Skeletal muscle satellite cell (primary cell): ENCODE results near the gene TEX47.

ENCODE experiments used
- H3K27me3 ChIP-seq: 2 replicates; pipeline ENCODE4 v1.7.0; 2013; ENCODE audit warnings: low read length; ENCODE audit not compliant: control insufficient read depth, insufficient read depth
- H3K36me3 ChIP-seq: 2 replicates; pipeline ENCODE4 v1.7.0; 2013; ENCODE audit warnings: mild to moderate bottlenecking, control low read depth, low read length; ENCODE audit not compliant: insufficient read depth
- H3K4me1 ChIP-seq: 2 replicates; pipeline ENCODE4 v1.7.0; 2013; ENCODE audit warnings: low read length; ENCODE audit not compliant: control insufficient read depth, insufficient read depth
- H3K4me2 ChIP-seq: 2 replicates; pipeline ENCODE4 v1.7.0; 2013; ENCODE audit warnings: mild to moderate bottlenecking, low read length
- H3K4me3 ChIP-seq: 2 replicates; pipeline ENCODE4 v1.7.0; 2013; ENCODE audit warnings: low read length
- H3K9ac ChIP-seq: 2 replicates; pipeline ENCODE4 v1.7.0; 2013; ENCODE audit warnings: mild to moderate bottlenecking, low read depth, low read length, moderate library complexity
- H3K9me3 ChIP-seq: replicated peaks from 2 replicates; pipeline ENCODE4 v1.7.0; 2013; ENCODE audit warnings: mild to moderate bottlenecking, control low read depth, low read length

Gene TEX47

DNA sequence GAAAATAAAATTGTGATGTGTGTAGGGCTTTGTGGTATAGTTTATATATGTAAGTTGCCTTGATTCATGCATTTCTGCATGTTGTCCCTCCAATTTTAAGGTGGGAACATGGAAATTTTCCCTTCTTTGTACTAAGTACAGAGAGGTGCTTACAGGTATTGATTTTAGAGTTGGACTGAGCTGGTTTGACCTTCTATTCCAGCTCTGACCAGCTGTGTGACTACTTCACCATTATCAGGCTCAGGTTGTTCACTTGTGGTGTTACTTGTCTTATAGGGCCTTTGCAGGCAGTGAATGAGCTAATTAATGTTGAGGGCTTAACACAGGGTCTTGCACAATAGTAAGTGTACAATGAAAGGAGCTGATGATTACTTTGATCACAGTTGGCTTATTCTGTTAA, 19.7 kb downstream of the TEX47 start:
- H3K9ac ChIP-seq, result no peak overlapping the region
- no peaks in the 10 kb centered on the region for H3K27me3 ChIP-seq
- H3K4me3 ChIP-seq, result no peak overlapping the region
- no peaks in the 10 kb centered on the region for H3K9me3 ChIP-seq
- no peak overlapping the region for H3K4me2 ChIP-seq
- no peaks in the 10 kb centered on the region for H3K4me1 ChIP-seq
- H3K36me3 ChIP-seq, result no peaks in the 10 kb centered on the region

- no peaks in the 10 kb centered on the region for H3K36me3 ChIP-seq
- H3K4me3 ChIP-seq, result no peak overlapping the region
- no peaks in the 10 kb centered on the region for H3K4me1 ChIP-seq
- no peak overlapping the region for H3K9ac ChIP-seq
- H3K4me2 ChIP-seq, result no peak overlapping the region
- H3K9me3 ChIP-seq, result no peaks in the 10 kb centered on the region
- no peaks in the 10 kb centered on the region for H3K27me3 ChIP-seq
These were observed 22.8 kb downstream of the TEX47 start for GRCh38 chr7:88772776-88773175.

GRCh38 chr7:88771417-88771816, 24.1 kb downstream of the TEX47 start:
- Histone ChIP-seq H3K36me3 (no peaks in the 10 kb centered on the region), H3K9ac (no peak overlapping the region), H3K4me1 (no peaks in the 10 kb centered on the region), H3K4me3 (no peak overlapping the region), H3K27me3 (peaks cover 4% of the 10 kb centered on the region), H3K9me3 (no peaks in the 10 kb centered on the region), H3K4me2 (no peak overlapping the region)

DNA sequence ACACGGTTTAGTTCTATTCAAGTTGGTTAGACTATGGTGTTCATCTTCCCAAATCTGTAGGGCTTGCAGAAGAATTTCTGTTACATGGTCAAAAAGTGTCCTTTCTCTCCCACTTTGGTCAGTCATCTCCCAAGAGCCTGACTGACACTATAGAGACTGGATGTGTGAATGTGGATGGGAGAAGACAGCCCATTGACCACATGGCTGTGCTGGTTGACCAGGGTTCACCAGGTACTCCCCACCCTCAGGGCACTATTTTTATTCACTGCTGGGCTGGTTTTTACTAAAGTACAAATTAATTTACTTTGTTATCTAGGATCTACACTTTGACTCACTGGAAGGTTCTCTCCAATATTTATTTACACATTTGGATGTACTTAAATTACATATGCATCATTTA, 33.8 kb downstream of the TEX47 start:
- H3K27me3 ChIP-seq, result peaks cover 60% of the 10 kb centered on the region
- no peak overlapping the region for H3K4me3 ChIP-seq
- no peak overlapping the region for H3K4me2 ChIP-seq
- H3K9ac ChIP-seq, result no peak overlapping the region
- H3K36me3 ChIP-seq, result no peaks in the 10 kb centered on the region
- peaks cover 3% of the 10 kb centered on the region for H3K4me1 ChIP-seq
- no peaks in the 10 kb centered on the region for H3K9me3 ChIP-seq

- Histone ChIP-seq H3K36me3 (no peaks in the 10 kb centered on the region), H3K9me3 (no peaks in the 10 kb centered on the region), H3K4me3 (no peak overlapping the region), H3K27me3 (peaks cover 64% of the 10 kb centered on the region), H3K4me1 (peaks cover 3% of the 10 kb centered on the region), H3K9ac (no peak overlapping the region), H3K4me2 (no peak overlapping the region)
These were observed 35.4 kb downstream of the TEX47 start for GRCh38 chr7:88760136-88760515.

GRCh38 chr7:88759230-88760135, 36.1 kb downstream of the TEX47 start, which contains the start of gene ZNF804B:
TSS of gene ZNF804B (plus strand) at chr7:88759700. CDS start at chr7:88759977, 277 bp downstream.
- Histone ChIP-seq H3K4me3 (peak within 1 kb of the TSS; percentile 49), H3K4me2 (peak within 1 kb of the TSS; percentile 66), H3K27me3 (peaks cover 63% of the 10 kb centered on the region), H3K36me3 (no peaks in the 10 kb centered on the region), H3K9me3 (no peaks in the 10 kb centered on the region), H3K9ac (no peak within 1 kb of the TSS), H3K4me1 (peaks cover 3% of the 10 kb centered on the region)

DNA sequence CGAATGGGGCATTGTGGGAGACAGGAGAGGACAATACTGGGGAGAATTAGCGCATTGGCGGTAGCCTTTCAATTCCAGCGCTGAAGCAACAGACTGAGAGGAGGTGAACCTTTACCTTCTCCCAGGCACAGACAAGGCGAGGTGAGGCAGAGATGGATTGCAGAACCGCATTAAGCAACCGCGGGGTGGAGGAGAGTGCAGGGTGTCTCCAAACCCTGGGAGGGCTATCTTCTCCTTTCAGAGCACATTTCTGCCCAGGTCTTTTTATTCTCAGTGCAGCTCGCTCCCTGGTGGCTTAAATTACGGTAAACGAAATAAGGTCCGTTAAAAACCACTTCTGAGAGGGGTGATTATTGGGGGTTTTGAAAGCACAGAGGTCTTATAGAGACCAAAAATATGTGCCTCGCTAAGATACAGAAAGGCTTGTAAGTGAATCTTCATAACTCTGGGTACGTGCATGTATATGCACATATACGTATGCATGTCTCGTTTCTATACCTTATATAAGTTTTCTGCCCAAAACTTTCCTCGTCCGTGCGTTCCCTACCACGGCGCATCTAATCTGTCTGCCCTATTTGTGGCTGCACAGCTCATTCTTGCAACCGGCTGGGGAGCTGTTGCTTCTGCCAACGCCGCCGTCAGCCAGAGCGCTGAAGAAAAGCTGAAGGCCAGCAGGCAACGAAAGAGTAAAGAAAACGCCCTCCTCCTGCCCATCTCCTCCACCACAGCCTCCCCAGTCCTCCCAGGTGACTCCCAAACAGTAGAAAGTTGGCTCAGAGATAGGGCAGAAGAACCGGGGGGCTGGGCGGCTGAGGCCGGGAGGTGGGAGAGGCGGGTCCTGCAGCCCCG, 36.9 kb downstream of the TEX47 start:
- Histone ChIP-seq H3K9ac (no peak overlapping the region), H3K4me2 (peak overlapping the region; percentile 66), H3K27me3 (peaks cover 59% of the 10 kb centered on the region), H3K36me3 (no peaks in the 10 kb centered on the region), H3K9me3 (no peaks in the 10 kb centered on the region), H3K4me3 (peak overlapping the region; percentile 49), H3K4me1 (peaks cover 3% of the 10 kb centered on the region)

- Histone ChIP-seq H3K4me3 (no peak overlapping the region), H3K36me3 (no peaks in the 10 kb centered on the region), H3K4me1 (peaks cover 3% of the 10 kb centered on the region), H3K9ac (no peak overlapping the region), H3K4me2 (no peak overlapping the region), H3K9me3 (no peaks in the 10 kb centered on the region), H3K27me3 (peaks cover 54% of the 10 kb centered on the region)
These were observed 38.2 kb downstream of the TEX47 start for GRCh38 chr7:88757371-88757770.

- no peak overlapping the region for H3K9ac ChIP-seq
- H3K36me3 ChIP-seq, result no peaks in the 10 kb centered on the region
- H3K4me1 ChIP-seq, result peaks cover 3% of the 10 kb centered on the region
- H3K9me3 ChIP-seq, result no peaks in the 10 kb centered on the region
- H3K27me3 ChIP-seq, result peaks cover 48% of the 10 kb centered on the region
- H3K4me2 ChIP-seq, result no peak overlapping the region
- H3K4me3 ChIP-seq, result no peak overlapping the region
These were observed 38.7 kb downstream of the TEX47 start for GRCh38 chr7:88756802-88757201.

- no peak overlapping the region for H3K4me3 ChIP-seq
- H3K27me3 ChIP-seq, result no peaks in the 10 kb centered on the region
- H3K36me3 ChIP-seq, result no peaks in the 10 kb centered on the region
These were observed 49.4 kb downstream of the TEX47 start for GRCh38 chr7:88746126-88746525.

More at GRCh38 chr7:88746126-88746525, 49.4 kb downstream of the TEX47 start:
- Histone ChIP-seq H3K9ac (no peak overlapping the region), H3K4me2 (no peak overlapping the region), H3K4me1 (no peaks in the 10 kb centered on the region), H3K9me3 (no peaks in the 10 kb centered on the region)
